ENCODE measurements around the gene XKR7.

- TF ChIP-seq EED (IDR thresholded peaks at IDR 0.05; ENCODE audit: low read depth) (no peak), SUPT20H (IDR thresholded peaks at IDR 0.05; ENCODE audit: borderline replicate concordance, control insufficient read depth, low read depth, low read length) (no peak), HDGF (IDR thresholded peaks at IDR 0.05) (no peak), CTCF (IDR thresholded peaks at IDR 0.05 in 2 of 3, conservative IDR thresholded peaks at IDR 0.05 in 1 of 3; ENCODE audit: control insufficient read depth in 2 of 3, extremely low read depth in 1 of 3, insufficient read depth in 1 of 3, low read depth in 3 of 3, low read length in 3 of 3) (no peak), NR2C2 (IDR thresholded peaks at IDR 0.05; ENCODE audit: borderline replicate concordance, control insufficient read depth, insufficient read length, low read depth) (no peak)
These were observed 67.5 kb downstream of the XKR7 start for GRCh38 chr20:32035426-32035779.

Measured in GM12878 (cell line).